ENCODE data around the gene GBX1.

GRCh38 chr7:151104411-151105235 is 62.9 kb downstream of the GBX1 start:
- TF ChIP-seq CTCF (IDR thresholded peaks at IDR 0.05; ENCODE audit: extremely low read depth in 1 of 2, insufficient read depth in 1 of 2, low read depth in 1 of 2, low read length in 2 of 2) (no peak), POLR2AphosphoS5 (IDR thresholded peaks at IDR 0.05; ENCODE audit: insufficient read depth, low read depth, low read length) (no peak), EZH2 (IDR thresholded peaks at IDR 0.05; ENCODE audit: borderline replicate concordance, low read depth, low read length, severe bottlenecking) (no peak), POLR2A (IDR thresholded peaks at IDR 0.05; ENCODE audit: low read depth, low read length) (no peak), MAX (IDR thresholded peaks at IDR 0.05; ENCODE audit: insufficient read depth, insufficient read length) (no peak)

All from endothelial cell of umbilical vein (primary cell).